ENCODE measurements around the gene TMEM181.
"Not testable (repeated sequence)": the region's sequence is repeated elsewhere in the genome, so short reads cannot be mapped to it uniquely, and the experiment has no call there.

The TMEM181 gene

GRCh38 chr6:158519761-158520160, 40.1 kb upstream of the TMEM181 start:
- Histone ChIP-seq H3K4me3 (no peak overlapping the region), H4K20me1 (peaks cover 19% of the 10 kb centered on the region), H3K27me3 (peaks cover 58% of the 10 kb centered on the region), H3K4me2 (no peak overlapping the region), H3K27ac (no peak overlapping the region), H3K9ac (no peak overlapping the region), H3K4me1 (peaks cover 36% of the 10 kb centered on the region), H3K36me3 (no peaks in the 10 kb centered on the region), H3K9me3 (peaks cover 10% of the 10 kb centered on the region; the same call in 1 of the 2 replicates)
- TF ChIP-seq Cebpa-rat (IDR thresholded peaks at IDR 0.05), result no peak

DNA sequence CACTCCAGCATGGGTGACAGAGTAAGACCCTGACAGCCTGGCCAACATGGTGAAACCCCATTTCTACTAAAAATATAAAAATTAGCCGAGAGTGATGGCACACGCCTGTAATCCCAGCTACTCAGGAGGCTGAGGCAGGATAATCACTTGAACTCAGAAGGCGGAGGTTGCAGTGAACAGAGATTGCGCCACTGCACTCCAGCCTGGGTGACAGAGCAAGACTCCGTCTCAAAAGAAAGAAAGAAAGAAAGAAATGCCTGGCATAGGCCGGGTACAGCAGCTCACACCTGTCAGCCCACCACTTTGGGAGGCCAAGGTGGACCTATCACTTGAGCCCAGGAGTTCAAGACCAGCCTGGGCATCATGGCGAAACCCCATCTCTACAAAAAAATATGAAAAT, 38.9 kb upstream of the TMEM181 start:
- H3K9ac ChIP-seq, H3K36me3 ChIP-seq, H3K27ac ChIP-seq, H3K4me3 ChIP-seq, H3K9me3 ChIP-seq: not testable (repeated sequence)
- Histone ChIP-seq H3K4me2 (0 out of 2 replicates have a peak overlapping the region, but pooled peaks have one; percentile 5), H3K27me3 (peaks cover 46% of the 10 kb centered on the region), H4K20me1 (peaks cover 12% of the 10 kb centered on the region), H3K4me1 (peaks cover 35% of the 10 kb centered on the region)

GRCh38 chr6:158521759-158522158, 38.1 kb upstream of the TMEM181 start:
- Histone ChIP-seq H3K4me3 (no peak overlapping the region), H3K36me3 (no peaks in the 10 kb centered on the region), H3K27ac (no peak overlapping the region), H3K4me2 (peak overlapping the region; percentile 37), H3K9ac (no peak overlapping the region), H3K27me3 (peaks cover 38% of the 10 kb centered on the region), H3K9me3 (peaks cover 10% of the 10 kb centered on the region; the same call in 1 of the 2 replicates), H4K20me1 (peaks cover 7% of the 10 kb centered on the region), H3K4me1 (peaks cover 28% of the 10 kb centered on the region)
- no peak for TF ChIP-seq Cebpa-rat (IDR thresholded peaks at IDR 0.05)

GRCh38 chr6:158522616-158523015, 37.3 kb upstream of the TMEM181 start:
- no peaks in the 10 kb centered on the region for H3K36me3 ChIP-seq
- no peak overlapping the region for H3K27ac ChIP-seq
- no peak for TF ChIP-seq Cebpa-rat (IDR thresholded peaks at IDR 0.05)
- peaks cover 17% of the 10 kb centered on the region for H3K9me3 ChIP-seq
- no peaks in the 10 kb centered on the region for H4K20me1 ChIP-seq
- H3K27me3 ChIP-seq, result peaks cover 34% of the 10 kb centered on the region
- H3K4me1 ChIP-seq, result peaks cover 19% of the 10 kb centered on the region
- H3K4me2 ChIP-seq, result peak overlapping the region; percentile 37; the same call in 1 of the 2 replicates
- no peak overlapping the region for H3K4me3 ChIP-seq
- no peak overlapping the region for H3K9ac ChIP-seq

- Histone ChIP-seq H3K9ac (no peak overlapping the region), H3K4me1 (peaks cover 13% of the 10 kb centered on the region), H3K4me3 (no peak overlapping the region), H3K27ac (no peak overlapping the region), H3K4me2 (no peak overlapping the region), H3K36me3 (no peaks in the 10 kb centered on the region), H3K9me3 (peaks cover 25% of the 10 kb centered on the region), H4K20me1 (no peaks in the 10 kb centered on the region), H3K27me3 (peaks cover 32% of the 10 kb centered on the region)
- TF ChIP-seq Cebpa-rat (IDR thresholded peaks at IDR 0.05), result no peak
Observed at GRCh38 chr6:158524311-158524710, 35.6 kb upstream of the TMEM181 start.

DNA sequence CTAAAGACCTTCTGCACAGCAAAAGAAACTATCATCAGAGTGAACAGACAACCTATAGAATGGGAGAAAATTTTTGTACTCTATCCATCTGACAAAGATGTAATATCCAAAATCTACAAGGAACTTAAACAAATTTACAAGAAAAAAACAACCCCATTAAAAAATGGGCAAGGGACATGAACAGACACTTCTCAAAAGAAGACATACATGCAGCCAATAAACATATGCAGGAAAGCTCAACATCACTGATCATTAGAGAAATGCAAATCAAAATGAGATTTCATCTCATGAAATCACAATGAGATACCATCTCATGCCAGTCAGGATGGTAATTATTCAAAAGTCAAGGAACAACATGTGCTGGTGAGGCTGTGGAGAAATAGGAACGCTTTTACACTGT, 32.0 kb upstream of the TMEM181 start:
- H3K4me3 ChIP-seq, H3K9ac ChIP-seq, H4K20me1 ChIP-seq, H3K27ac ChIP-seq, H3K4me2 ChIP-seq, H3K27me3 ChIP-seq, H3K4me1 ChIP-seq, H3K36me3 ChIP-seq: not testable (repeated sequence)
- peaks cover 21% of the 10 kb centered on the region for H3K9me3 ChIP-seq

- H4K20me1 ChIP-seq, result no peaks in the 10 kb centered on the region
- H3K36me3 ChIP-seq, result no peaks in the 10 kb centered on the region
- H3K9me3 ChIP-seq, result peaks cover 18% of the 10 kb centered on the region
- H3K27ac ChIP-seq, result no peak overlapping the region
- H3K4me2 ChIP-seq, result no peak overlapping the region
- H3K4me1 ChIP-seq, result no peaks in the 10 kb centered on the region
- H3K9ac ChIP-seq, result no peak overlapping the region
- no peak overlapping the region for H3K4me3 ChIP-seq
- TF ChIP-seq Cebpa-rat (IDR thresholded peaks at IDR 0.05), result no peak
- no peaks in the 10 kb centered on the region for H3K27me3 ChIP-seq
Observed at GRCh38 chr6:158528826-158529225, 31.1 kb upstream of the TMEM181 start.

- H3K4me3 ChIP-seq, result no peak overlapping the region
- H4K20me1 ChIP-seq, result no peaks in the 10 kb centered on the region
- H3K9ac ChIP-seq, result no peak overlapping the region
- no peaks in the 10 kb centered on the region for H3K27me3 ChIP-seq
- TF ChIP-seq Cebpa-rat (IDR thresholded peaks at IDR 0.05), result no peak
- no peaks in the 10 kb centered on the region for H3K36me3 ChIP-seq
- no peaks in the 10 kb centered on the region for H3K4me1 ChIP-seq
- no peak overlapping the region for H3K4me2 ChIP-seq
- H3K27ac ChIP-seq, result no peak overlapping the region
- H3K9me3 ChIP-seq, result peaks cover 15% of the 10 kb centered on the region
Observed at GRCh38 chr6:158529629-158530028, 30.3 kb upstream of the TMEM181 start.

DNA sequence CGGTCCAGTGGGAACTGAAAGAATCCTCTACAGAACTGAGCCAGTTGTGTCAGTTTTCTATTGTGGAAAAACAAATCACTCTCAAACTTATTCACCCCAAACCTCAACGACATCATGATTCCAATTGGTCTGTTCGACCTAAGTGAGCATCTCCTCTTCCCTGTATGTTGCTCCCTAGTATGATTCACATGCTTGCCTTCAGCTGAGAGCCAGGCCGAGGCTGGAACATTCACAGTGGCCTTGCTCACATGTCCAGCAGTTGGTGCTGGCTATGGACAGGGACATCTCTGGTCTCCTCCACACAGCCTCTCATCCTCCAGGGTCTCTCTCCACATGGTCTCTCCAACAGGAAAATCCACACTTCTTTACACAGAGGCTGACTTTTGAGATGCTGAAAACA, 28.3 kb upstream of the TMEM181 start:
- Histone ChIP-seq H3K4me3 (no peak overlapping the region), H3K36me3 (no peaks in the 10 kb centered on the region), H3K27ac (no peak overlapping the region), H3K27me3 (peaks cover 6% of the 10 kb centered on the region; the same call in 1 of the 2 replicates), H3K4me1 (no peaks in the 10 kb centered on the region), H3K4me2 (no peak overlapping the region), H3K9ac (no peak overlapping the region), H4K20me1 (no peaks in the 10 kb centered on the region; the same call in 1 of the 2 replicates), H3K9me3 (peaks cover 21% of the 10 kb centered on the region)
- no peak for TF ChIP-seq Cebpa-rat (IDR thresholded peaks at IDR 0.05)

- peaks cover 9% of the 10 kb centered on the region; the same call in 1 of the 2 replicates for H3K27me3 ChIP-seq
Observed at GRCh38 chr6:158531970-158532369, 27.9 kb upstream of the TMEM181 start.

More at GRCh38 chr6:158531970-158532369, 27.9 kb upstream of the TMEM181 start:
- no peak overlapping the region for H3K4me2 ChIP-seq
- no peak overlapping the region for H3K9ac ChIP-seq
- no peak for TF ChIP-seq Cebpa-rat (IDR thresholded peaks at IDR 0.05)
- peaks cover 23% of the 10 kb centered on the region for H3K9me3 ChIP-seq
- no peak overlapping the region for H3K27ac ChIP-seq
- no peaks in the 10 kb centered on the region for H3K36me3 ChIP-seq
- H4K20me1 ChIP-seq, result no peaks in the 10 kb centered on the region; the same call in 1 of the 2 replicates
- no peaks in the 10 kb centered on the region for H3K4me1 ChIP-seq
- H3K4me3 ChIP-seq, result no peak overlapping the region

Data from BLaER1 (cell line).